Activated CD8-positive, alpha-beta T cell treated with anti-CD3 and anti-CD28 coated beads for 36 hours (primary cell): ENCODE measurements around the gene ZNF280D. TPM values are rescaled to one million over a fixed set of nuclear protein-coding genes. Genes with fewer than 3 reads are reported as not detected.

Experiments
- ATAC-seq: fragments of 200-7000 bp; cut with Tn5 transposase; one replicate; pipeline ENCODE4 v1.10.0; 2021; ENCODE audit warnings: mild to moderate bottlenecking, moderate library complexity
- CTCF ChIA-PET: fragments of 350-600 bp; sonication (Branson Sonifier 250); formaldehyde crosslinking; loops from one replicate; lab custom pipeline; 2021; ENCODE audit warnings: antibody characterized with exemption; lab: Charles Lee
- POLR2A ChIA-PET: fragments of 350-600 bp; sonication (Branson Sonifier 250); formaldehyde crosslinking; loops from one replicate; lab custom pipeline; 2021; ENCODE audit warnings: antibody characterized with exemption; lab: Charles Lee
- DNase-seq: peaks from one replicate; pipeline ENCODE4 v3.0.0-alpha.2; 2020
- H3K27ac Mint-ChIP-seq: one replicate; pipeline ENCODE4 v1.8.0; 2021; ENCODE audit warnings: mild to moderate bottlenecking, mixed read lengths
- H3K27me3 Mint-ChIP-seq: one replicate; pipeline ENCODE4 v1.8.0; 2021; ENCODE audit warnings: mixed read lengths
- H3K36me3 Mint-ChIP-seq: one replicate; pipeline ENCODE4 v1.8.0; 2021; ENCODE audit warnings: low read depth, mixed read lengths
- H3K4me1 Mint-ChIP-seq: one replicate; pipeline ENCODE4 v1.8.0; 2021; ENCODE audit warnings: low read depth, mixed read lengths
- H3K4me3 Mint-ChIP-seq: one replicate; pipeline ENCODE4 v1.8.0; 2021; ENCODE audit warnings: mild to moderate bottlenecking, moderate library complexity, mixed read lengths
- H3K9me3 Mint-ChIP-seq: one replicate; pipeline ENCODE4 v1.8.0; 2021; ENCODE audit warnings: mixed read lengths
- CTCF ChIP-seq: fragments of 200-600 bp; IDR thresholded peaks from one replicate; pipeline ENCODE4 v1.8.0; 2022; ENCODE audit warnings: antibody characterized with exemption, mild to moderate bottlenecking
- intact Hi-C: fragments of 100-400 bp; cut with micrococcal nuclease; formaldehyde crosslinking; loops from one replicate; pipeline ENCODE4 v1.10.0; 2022
- total RNA-seq, 2 experiments: library from RNA; stranded (reverse); gene quantifications; one replicate each; pipeline ENCODE4 v1.2.3, GENCODE V29; 2021

Gene ZNF280D
- total RNA-seq, 2 experiments from 2014 or later: 16.2 to 17.0 TPM

GRCh38 chr15:56586206-56586605 lies 147.1 kb downstream of the ZNF280D start:
- peaks cover 20% of the 10 kb centered on the region for H3K9me3 Mint-ChIP-seq
- DNase-seq (no peak), ATAC-seq (no peak)
- no peak for TF ChIP-seq CTCF
- H3K4me3 Mint-ChIP-seq: no peak overlapping the region
- ChIA-PET CTCF (no interaction called here), POLR2A (no interaction called here)
- H3K27ac Mint-ChIP-seq: no peak overlapping the region
- peaks cover 3% of the 10 kb centered on the region for H3K36me3 Mint-ChIP-seq
- H3K4me1 Mint-ChIP-seq: no peaks in the 10 kb centered on the region
- H3K27me3 Mint-ChIP-seq: peaks cover 2% of the 10 kb centered on the region
- intact Hi-C loops: no loop called here

GRCh38 chr15:56582785-56583184 lies 150.5 kb downstream of the ZNF280D start:
- H3K27me3 Mint-ChIP-seq: no peaks in the 10 kb centered on the region
- H3K36me3 Mint-ChIP-seq: peaks cover 3% of the 10 kb centered on the region
- intact Hi-C loops: no loop called here
- H3K4me3 Mint-ChIP-seq: no peak overlapping the region
- TF ChIP-seq CTCF: no peak
- CTCF ChIA-PET: no interaction called here
- H3K9me3 Mint-ChIP-seq: peaks cover 20% of the 10 kb centered on the region
- POLR2A ChIA-PET: no interaction called here
- ATAC-seq: no peak
- H3K27ac Mint-ChIP-seq: no peak overlapping the region
- H3K4me1 Mint-ChIP-seq: no peaks in the 10 kb centered on the region
- DNase-seq: no peak

Other genes starting within 250 kb of the ZNF280D start
- gene TCF12, start 185.1 kb upstream of the ZNF280D start, total RNA-seq: 10 to 100 TPM; 60.5 to 67.4 TPM